GM12801 (cell line): ENCODE measurements around the gene IGFL3.

Experiments used
- TF ChIP-seq, protein P1 (sequence below): IDR thresholded peaks from one replicate; pipeline ENCODE4 v1.5.1; 2011; ENCODE audit warnings: control low read depth; ENCODE audit not compliant: insufficient read length; ENCODE audit errors: extremely low read depth

The IGFL3 gene

GRCh38 chr19:46133777-46134241, 9.3 kb upstream of the IGFL3 start:
- TF ChIP-seq, protein P1, sequence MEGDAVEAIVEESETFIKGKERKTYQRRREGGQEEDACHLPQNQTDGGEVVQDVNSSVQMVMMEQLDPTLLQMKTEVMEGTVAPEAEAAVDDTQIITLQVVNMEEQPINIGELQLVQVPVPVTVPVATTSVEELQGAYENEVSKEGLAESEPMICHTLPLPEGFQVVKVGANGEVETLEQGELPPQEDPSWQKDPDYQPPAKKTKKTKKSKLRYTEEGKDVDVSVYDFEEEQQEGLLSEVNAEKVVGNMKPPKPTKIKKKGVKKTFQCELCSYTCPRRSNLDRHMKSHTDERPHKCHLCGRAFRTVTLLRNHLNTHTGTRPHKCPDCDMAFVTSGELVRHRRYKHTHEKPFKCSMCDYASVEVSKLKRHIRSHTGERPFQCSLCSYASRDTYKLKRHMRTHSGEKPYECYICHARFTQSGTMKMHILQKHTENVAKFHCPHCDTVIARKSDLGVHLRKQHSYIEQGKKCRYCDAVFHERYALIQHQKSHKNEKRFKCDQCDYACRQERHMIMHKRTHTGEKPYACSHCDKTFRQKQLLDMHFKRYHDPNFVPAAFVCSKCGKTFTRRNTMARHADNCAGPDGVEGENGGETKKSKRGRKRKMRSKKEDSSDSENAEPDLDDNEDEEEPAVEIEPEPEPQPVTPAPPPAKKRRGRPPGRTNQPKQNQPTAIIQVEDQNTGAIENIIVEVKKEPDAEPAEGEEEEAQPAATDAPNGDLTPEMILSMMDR, result no peak

GRCh38 chr19:46133101-46133627, 8.7 kb upstream of the IGFL3 start:
- TF ChIP-seq, protein P1, result no peak

DNA sequence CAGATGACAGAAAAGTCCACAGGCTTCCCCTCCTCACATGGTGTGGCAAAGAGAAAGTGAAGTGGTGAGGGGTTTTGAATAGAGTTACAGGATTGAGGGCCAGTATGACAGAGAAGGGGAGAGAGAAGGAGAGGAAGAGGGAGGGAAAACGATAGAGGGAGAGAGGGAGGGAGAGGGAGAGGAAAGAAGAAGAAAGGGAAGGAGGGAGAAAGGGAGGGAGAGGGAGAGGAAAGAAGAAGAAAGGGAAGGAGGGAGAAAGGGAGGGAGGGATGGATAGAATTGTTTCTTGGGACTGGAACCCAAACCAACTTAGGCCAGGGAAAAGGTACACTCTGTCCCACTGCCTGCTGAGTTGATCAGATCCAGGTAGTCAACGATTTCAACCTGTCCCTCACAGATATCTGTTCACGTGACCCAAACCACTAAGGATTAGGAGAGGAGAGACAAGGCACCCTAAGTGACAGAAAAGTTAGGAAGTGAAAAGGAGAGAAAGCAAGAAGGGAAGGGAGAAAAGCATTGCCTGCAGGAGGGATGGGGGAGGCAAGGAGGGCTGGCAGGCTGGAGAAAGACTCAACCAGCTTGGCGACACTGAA, 8.1 kb upstream of the IGFL3 start:
- TF ChIP-seq, protein P1, result no peak

DNA sequence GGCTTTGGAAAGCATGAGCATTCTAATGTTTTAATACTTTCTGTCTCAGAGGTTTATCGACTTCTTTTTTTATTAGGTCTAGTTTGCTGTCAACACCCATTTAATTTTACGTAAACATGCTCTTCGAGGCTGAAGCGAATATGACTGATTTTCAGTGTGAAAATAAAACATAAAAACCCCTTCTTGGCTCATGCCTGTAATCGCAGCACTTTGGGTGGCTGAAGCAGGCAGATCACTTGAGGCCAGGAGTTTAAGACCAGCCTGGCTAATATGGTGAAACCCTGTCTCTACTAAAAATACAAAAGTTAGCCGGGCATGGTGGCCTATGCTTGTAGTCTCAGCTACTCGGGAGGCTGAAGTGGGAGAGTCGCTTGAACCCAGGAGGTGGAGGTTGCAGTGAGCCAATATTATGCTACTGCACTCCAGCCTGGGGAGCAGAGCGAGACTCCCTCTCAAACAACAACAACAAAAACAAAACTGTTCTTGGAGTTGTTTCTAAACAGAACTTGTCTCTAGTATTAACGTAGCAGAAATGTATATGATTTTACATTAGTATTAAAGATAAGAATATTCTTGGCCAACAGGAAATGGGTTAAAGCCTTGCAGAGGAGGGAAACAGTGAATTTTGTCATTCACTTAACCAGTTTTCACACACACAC, 7.1 kb upstream of the IGFL3 start:
- TF ChIP-seq, protein P1, result no peak

- TF ChIP-seq, protein P1, result no peak
These were observed 1.6 kb upstream of the IGFL3 start for GRCh38 chr19:46126086-46126580.

- TF ChIP-seq, protein P1, result no peak
These were observed 959 bp upstream of the IGFL3 start for GRCh38 chr19:46125447-46125846.

- TF ChIP-seq, protein P1, result no peak
These were observed 6.4 kb downstream of the IGFL3 start for GRCh38 chr19:46118136-46118535.
